Measurements from ENCODE around the gene IFNA6.

The IFNA6 gene

GRCh38 chr9:21314152-21314551, 36.5 kb downstream of the IFNA6 start:
- Mint-ChIP-seq H3K27me3 (no peaks in the 10 kb centered on the region), H3K4me1 (peaks cover 3% of the 10 kb centered on the region), H3K9me3 (no peaks in the 10 kb centered on the region), H3K27ac (no peak overlapping the region), H3K36me3 (ENCODE audit: low read depth) (no peaks in the 10 kb centered on the region), H3K4me3 (no peak overlapping the region)
- ATAC-seq (no peak), DNase-seq (no peak)

GRCh38 chr9:21311889-21312288, 38.8 kb downstream of the IFNA6 start:
- ATAC-seq (no peak), DNase-seq (no peak)
- no peak overlapping the region for H3K4me3 Mint-ChIP-seq
- H3K4me1 Mint-ChIP-seq: no peaks in the 10 kb centered on the region
- no peaks in the 10 kb centered on the region for H3K36me3 Mint-ChIP-seq (ENCODE audit: low read depth)
- no peak overlapping the region for H3K27ac Mint-ChIP-seq
- H3K27me3 Mint-ChIP-seq: no peaks in the 10 kb centered on the region
- no peaks in the 10 kb centered on the region for H3K9me3 Mint-ChIP-seq

DNA sequence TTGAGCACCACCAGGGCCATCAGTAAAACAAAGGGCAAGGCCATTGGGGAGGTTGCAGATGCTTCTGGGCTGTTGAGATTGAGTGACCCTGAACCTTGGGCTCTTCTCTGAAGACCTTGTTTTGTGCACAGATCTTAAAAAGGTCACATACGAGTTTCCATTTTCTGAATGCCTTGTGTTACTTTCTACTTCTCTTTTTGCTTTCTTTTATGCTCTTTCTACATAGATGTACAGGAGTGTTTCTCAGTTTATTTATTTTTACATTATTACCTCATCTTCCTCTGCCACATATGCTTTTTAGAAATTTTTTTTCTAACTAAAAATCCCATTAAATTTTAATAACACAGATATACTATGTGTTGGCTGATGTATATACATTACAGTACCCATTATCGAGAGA, 45.5 kb downstream of the IFNA6 start, which contains the start of gene IFNA5:
Gene IFNA5, minus strand, starts transcription at position 101 of the 400 bp plus-strand sequence. Its CDS starts 57 bp downstream, at position 44.
- ATAC-seq (no peak), DNase-seq (no peak)
- Mint-ChIP-seq H3K27ac (no peak within 1 kb of the TSS), H3K4me1 (no peaks in the 10 kb centered on the region), H3K4me3 (no peak within 1 kb of the TSS), H3K36me3 (ENCODE audit: low read depth) (no peaks in the 10 kb centered on the region), H3K27me3 (peaks cover 27% of the 10 kb centered on the region), H3K9me3 (no peaks in the 10 kb centered on the region)
